Measurements from ENCODE around the gene CST7.

DNA sequence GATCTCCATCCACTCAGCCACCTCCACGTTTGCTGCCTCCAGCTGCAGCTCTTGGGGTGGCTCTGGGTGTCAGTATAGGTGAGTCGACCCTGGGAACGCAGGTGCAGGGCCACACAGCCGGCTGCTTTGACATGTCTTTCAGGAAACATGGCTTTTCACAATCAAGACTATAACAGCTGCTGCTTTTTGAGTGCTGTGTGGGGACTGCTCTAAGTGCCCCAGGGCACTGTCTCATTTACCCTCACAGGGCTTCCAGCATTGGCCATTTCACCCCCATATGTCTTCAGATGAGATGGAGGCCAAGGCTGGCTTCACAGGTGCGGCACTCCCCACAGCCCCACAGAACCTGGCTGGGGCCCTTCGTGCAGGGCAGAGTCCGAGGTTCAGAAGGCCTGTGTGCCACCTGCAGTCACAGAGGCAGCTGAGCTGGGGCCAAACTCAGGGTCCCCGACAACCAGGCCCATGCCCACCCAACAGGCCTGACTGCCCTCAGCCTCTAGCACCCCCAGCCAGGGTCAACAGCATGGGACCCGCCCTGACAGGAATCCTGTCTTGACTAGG is 14.9 kb upstream of the CST7 start:
- TF ChIP-seq EZH2 (IDR thresholded peaks at IDR 0.05; ENCODE audit: insufficient read depth, low read length) (no peak), CTCF (IDR thresholded peaks at IDR 0.05; ENCODE audit: insufficient read depth, low read depth, low read length) (no peak)
